ENCODE results near the gene POLR1G.

Gene POLR1G

GRCh38 chr19:45406226-45407090, at the start of gene POLR1G:
TSS of gene POLR1G (plus strand) at chr19:45406644. CDS start at chr19:45406697, 53 bp downstream.
- peak; percentile 94 for DNase-seq

DNA sequence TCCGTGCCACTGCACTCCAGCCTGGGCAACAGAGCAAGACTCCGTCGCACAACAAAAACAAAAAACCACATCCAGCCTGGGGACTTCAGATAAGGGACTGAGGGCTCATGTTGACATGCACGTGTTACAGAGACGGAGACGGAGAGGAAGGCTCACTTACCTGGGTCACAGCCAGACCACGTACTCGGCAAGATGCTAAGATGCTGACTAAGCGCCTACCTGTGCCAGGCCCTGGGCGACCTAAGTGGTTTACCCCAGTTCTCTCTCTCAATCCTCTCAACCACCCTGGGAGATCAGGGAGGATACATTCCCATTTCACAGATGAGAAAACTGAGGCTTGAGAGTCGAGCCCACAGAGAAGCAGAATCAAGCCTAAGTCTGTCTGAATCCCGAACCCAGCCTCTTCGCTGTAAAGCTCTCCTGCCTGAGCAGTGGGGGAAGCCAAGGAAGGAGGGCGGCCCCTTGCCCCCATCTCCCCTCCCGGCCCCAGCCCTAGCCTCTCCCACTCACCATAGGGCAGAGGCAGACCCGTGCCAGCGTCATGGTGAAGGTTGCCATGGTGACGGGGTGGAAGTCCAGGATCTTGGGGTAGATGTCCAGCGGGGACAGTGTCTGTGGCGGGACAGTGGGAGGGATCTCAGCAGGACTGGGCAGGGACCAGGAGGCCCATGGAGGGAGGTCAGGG, 49.5 kb upstream of the POLR1G start:
- DNase-seq, result no peak

GRCh38 chr19:45357445-45357783, 49.0 kb upstream of the POLR1G start:
- no peak for DNase-seq

DNA sequence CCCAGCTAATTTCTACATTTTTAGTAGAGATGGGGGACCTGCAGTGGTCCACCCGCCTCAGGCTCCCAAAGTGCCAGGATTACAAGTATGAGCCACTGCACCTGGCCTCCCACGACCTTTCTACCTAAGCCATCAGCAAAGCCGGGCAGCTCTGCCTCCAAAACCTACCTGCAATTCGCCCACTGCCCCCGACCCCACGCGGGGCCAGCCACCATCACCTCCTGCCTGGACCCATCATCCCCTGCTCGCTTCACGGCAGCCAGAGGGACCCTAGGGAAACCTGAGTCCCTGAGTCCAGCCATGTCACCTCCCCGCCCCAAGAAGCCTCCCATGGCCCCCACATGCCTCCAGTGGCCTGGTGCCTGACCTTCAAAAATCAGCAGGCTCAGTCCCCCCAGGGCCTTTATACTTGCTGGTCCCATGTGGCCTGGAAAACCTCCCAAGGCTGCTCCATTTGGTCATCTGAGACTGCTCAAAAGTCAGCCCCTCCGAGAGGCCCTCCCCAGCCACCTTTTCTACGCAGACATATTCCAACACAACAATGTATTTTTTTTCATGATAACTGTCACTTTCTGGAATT, 48.1 kb upstream of the POLR1G start:
- DNase-seq, result no peak

GRCh38 chr19:45361608-45362007, 44.8 kb upstream of the POLR1G start:
- DNase-seq, result no peak

DNA sequence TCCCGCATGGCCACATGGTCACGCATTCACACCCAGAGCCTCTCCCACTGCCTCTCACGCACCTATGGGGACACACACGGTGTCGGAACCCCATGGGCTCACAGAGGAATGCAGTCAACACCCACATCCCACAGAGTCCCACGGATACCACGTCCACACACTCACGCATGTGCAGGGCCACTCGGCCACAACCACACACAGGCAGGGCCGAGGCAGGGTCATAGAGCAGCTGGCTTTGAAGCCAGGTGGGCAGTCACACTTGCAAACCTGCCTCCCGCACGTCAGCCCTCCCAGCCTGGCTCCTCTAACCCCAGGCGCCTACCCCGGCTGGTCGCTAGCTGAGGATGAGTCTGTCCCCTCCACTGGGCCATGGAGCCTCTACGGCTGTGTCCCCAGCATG, 44.2 kb upstream of the POLR1G start:
- DNase-seq, result no peak

GRCh38 chr19:45363861-45364459, 42.5 kb upstream of the POLR1G start:
- DNase-seq, result no peak

GRCh38 chr19:45364696-45365095, 41.7 kb upstream of the POLR1G start:
- DNase-seq, result no peak

GRCh38 chr19:45368127-45368526, 38.3 kb upstream of the POLR1G start:
- no peak for DNase-seq

- DNase-seq, result peak; percentile 17
Observed at GRCh38 chr19:45368737-45369340, 37.6 kb upstream of the POLR1G start.

DNA sequence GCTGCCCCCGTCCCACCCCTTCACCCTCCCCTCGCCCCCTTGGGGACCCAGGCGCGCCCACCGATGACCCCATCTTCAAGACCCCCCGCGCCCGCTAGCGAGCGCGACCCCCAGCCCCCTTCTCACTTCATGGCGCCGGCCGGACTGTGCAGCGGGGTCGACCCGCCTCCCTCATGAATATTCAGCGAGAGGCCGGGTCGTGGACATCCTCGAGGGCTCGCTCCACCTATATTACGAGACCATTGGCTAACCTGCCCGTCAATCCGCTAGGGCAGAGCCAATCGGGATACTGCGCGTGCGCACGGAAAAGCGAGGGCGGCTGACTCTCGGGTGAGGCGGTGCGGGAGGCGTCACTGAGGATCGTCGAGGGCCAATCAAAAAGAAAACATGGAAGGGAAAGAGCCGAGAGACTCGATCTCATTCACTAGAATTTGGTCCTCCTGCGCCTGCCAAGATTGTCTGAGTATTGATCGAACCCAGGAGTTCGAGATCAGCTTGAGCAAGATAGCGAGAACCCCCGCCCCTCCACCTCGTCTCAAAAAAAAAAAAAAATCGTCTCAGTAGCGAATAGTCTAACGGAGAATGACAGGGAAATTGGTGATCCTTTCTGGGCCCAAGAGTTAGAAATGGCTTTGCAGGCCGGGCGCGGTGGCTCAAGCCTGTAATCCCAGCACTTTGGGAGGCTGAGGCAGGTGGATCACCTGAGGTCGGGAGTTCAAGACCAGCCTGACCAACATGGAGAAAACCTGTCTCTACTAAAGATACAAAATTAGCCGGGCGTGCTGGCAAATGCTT, 35.8 kb upstream of the POLR1G start, which contains the start of gene ERCC2:
ERCC2 (minus strand) TSS at position 164 of the 795 bp plus-strand sequence; CDS start at position 131, 33 bp downstream.
- peak; percentile 99 for DNase-seq

DNA sequence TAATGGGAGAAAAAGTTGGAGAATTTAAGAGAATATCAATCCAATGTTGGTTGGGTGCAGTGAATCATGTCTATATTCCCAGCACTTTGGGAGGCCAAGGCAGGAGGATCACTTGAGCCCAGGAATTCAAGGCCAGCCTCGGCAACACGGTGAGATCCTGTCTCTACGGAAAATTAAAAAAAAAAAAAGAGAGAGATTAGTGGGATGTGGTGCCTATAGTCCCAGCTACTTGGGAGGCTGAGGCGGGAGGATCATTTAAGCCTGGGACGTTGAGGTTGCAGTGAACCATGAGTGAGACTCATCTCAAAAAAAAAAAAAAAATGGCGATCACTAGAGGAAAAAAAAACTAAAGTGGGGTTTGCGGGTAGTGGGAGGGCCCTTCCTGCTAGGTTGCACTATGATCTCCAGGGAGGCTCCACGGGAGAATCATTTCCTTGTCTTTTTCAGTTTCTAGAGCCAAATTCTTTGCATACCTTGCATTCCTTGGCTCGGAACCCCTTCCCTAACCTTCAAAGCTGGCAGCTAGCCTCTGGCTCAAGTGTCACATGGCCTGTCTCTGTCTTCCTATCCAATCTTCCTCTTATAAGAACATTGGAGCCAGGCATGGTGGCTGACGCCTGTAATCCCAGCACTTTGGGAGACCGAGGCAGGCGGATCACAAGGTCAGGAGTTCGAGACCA, 30.3 kb upstream of the POLR1G start:
- no peak for DNase-seq

DNA sequence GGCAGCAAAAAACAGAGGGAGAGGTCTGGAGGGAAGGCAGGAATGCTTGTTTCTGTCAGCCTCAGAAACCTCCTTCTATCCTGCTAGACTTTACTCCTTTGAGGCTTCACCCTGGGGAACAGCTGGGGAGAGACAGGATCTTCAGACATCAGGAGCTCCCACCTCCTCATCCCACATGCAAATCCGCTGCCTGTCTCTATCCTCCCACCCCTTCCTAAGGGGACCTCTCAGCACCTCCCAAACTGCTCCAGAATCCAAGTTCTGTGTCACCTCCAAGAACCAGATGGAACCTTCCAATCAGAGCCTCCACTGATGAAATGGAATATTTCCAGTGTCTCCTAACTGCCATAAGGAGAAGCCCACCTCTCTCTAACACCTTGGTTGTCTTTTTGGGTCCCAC, 26.3 kb upstream of the POLR1G start:
- DNase-seq, result no peak

DNA sequence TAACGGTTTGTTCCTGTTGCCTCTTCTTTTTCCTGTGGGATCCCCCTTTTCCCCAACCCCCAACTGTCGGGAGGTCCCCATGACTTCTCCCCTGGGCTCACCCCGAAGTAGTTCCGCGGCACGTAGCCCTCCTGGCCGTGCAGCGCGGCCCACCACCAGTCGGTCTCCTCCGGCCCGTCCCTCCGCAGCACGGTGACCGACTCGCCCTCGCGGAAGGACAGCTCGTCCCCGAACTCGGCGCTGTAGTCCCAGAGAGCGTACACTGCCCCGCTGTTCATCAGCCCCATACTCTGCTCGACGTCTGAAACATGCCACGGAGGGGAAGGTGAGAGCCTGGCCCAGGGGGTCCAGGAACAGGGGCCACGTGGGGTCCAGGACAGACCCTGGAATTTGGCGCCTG, 24.0 kb upstream of the POLR1G start:
- no peak for DNase-seq

DNA sequence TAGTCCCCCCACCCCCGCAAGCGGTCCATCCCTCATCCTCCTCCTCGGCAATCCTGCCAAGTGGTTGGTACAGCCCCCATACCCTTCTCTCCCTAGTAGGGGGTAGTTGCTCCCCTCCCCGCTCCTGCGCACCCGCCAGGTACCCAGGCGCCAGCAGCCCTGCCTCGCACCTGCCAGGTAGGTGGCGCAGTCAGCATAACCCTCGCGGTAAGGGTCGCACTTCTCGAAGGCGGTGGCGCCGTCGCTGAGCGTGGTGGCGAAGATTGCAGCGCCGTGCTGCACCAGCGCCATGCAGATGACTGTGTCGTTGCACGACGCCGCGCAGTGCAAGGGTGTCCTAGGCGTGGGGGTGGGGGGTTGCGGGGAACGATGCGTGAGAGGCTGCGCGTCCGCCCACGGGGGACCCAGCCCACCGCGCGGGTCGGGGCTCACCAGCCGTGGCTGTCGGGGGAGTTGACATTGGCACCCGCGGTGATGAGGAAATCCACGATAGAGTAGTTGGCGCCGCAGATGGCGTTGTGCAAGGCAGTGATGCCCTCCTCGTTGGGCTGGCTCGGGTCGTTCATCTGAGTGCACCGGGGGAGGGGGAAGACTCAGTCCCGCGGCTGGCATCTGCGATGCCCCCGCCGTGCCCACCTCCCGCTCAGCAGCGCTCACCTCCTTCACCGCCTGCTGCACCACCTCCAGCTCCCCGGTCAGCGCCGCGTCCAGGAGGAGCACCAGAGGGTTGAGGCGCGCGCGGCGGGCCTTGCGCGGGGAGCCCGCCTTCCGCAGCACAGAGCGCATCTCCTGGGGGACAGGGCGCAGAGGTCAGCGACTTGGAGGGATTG, 20.8 kb upstream of the POLR1G start:
- DNase-seq, result peak; percentile 74

GRCh38 chr19:45391346-45391745, 15.1 kb upstream of the POLR1G start:
- DNase-seq, result peak; percentile 52

DNA sequence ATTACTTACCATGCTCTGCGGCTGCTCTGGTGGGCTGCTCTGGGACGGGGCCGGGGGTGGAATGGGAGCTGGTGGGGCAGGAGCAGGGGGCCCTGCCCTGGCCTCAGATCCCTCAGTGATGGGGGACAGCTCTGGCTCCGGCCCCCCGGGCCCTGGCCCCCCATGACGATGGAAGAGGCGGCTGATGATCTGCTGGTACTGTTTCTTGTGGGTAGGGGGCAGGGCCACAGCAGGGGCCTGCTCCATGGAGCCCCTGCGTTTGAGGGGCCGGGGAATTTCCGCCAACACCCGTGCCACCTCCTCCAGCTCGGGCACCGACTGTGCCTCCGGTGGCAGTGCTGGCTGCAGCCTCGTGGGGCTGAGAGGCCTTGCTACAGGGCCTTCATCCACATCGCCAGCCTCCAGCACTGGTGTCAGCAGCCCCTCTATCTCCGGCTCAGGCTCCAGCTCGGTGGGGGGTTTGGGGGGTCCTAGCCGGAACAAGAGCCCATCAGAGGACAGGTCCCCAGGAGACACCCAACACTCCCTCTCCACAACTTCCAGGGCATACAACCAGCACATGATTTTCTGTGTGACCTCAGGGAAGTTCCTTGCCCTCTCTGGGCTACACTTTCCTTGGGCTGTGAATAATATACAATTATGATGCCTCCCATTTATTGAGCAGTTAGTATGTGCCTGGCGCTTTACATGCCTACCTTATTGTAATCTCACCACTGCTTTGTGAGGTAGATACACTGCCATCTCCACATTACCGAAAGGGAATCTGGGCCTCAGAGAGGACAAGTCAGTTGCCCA, 14.4 kb upstream of the POLR1G start:
- no peak for DNase-seq

- no peak for DNase-seq
Observed at GRCh38 chr19:45395821-45396617, 10.4 kb upstream of the POLR1G start.

GRCh38 chr19:45400192-45400591, 6.3 kb upstream of the POLR1G start:
- DNase-seq, result peak; percentile 45
